K562 (cell line): ENCODE data around the gene AP2S1. TPM values are rescaled to one million over a fixed set of nuclear protein-coding genes. Genes with fewer than 3 reads are reported as not detected.

Experiments
- CBX2 ChIP-seq: fragments of 200-600 bp; sonication (generic); IDR thresholded peaks from one replicate; pipeline ENCODE4 v1.6.1; 2012; ENCODE audit warnings: mild to moderate bottlenecking, low read length, inconsistent platforms; ENCODE audit not compliant: insufficient read depth, poor library complexity, severe bottlenecking
- HBP1 ChIP-seq: fragments of 450-650 bp; formaldehyde crosslinking; IDR thresholded peaks from 2 replicates; pipeline ENCODE4 v1.4.0; 2022; ENCODE audit warnings: missing genetic modification characterization
- MLLT1 ChIP-seq, 2 experiments: fragments of 450-650 bp; IDR thresholded peaks; 2 replicates each; pipeline ENCODE4 v1.6.1; 2016
- NFIC ChIP-seq: fragments of 450-650 bp; IDR thresholded peaks from 2 replicates; pipeline ENCODE4 v1.6.1; 2017; ENCODE audit warnings: mild to moderate bottlenecking, inconsistent platforms
- NRF1 ChIP-seq, 2 experiments: fragments of 450-650 bp; IDR thresholded peaks in 1 of 2; conservative IDR thresholded peaks in 1 of 2; 2 replicates each; pipeline ENCODE4 v1.6.1; 2014; ENCODE audit warnings: mild to moderate bottlenecking in 2 of 2
- PTBP1 ChIP-seq: fragments of 200-400 bp; formaldehyde crosslinking; IDR thresholded peaks from 2 replicates; pipeline ENCODE4 v1.6.1; 2017; ENCODE audit warnings: low read depth, low read length
- SIN3B ChIP-seq: fragments of 450-650 bp; IDR thresholded peaks from 2 replicates; pipeline ENCODE4 v1.6.1; 2017; ENCODE audit warnings: low read depth, mild to moderate bottlenecking, moderate library complexity
- SMAD3 ChIP-seq: fragments of 450-650 bp; formaldehyde crosslinking; conservative IDR thresholded peaks from 2 replicates; pipeline ENCODE4 v1.4.0; 2020; ENCODE audit warnings: mild to moderate bottlenecking
- THAP7 ChIP-seq: fragments of 250-450 bp; sonication (Bioruptor Pico); IDR thresholded peaks from 2 replicates; pipeline ENCODE4 v1.5.0; 2021
- TRIM25 ChIP-seq: fragments of 450-650 bp; IDR thresholded peaks from 2 replicates; pipeline ENCODE4 v1.7.0; 2016; ENCODE audit warnings: borderline replicate concordance
- ZFX ChIP-seq: sonication (generic); formaldehyde crosslinking; IDR thresholded peaks from 2 replicates; pipeline ENCODE4 v1.8.0; 2022; ENCODE audit warnings: mild to moderate bottlenecking, missing genetic modification reagents, moderate library complexity
- ZNF318 ChIP-seq, 2 experiments: fragments of 450-650 bp; IDR thresholded peaks; 2 replicates each; pipeline ENCODE4 v1.6.1; 2016; ENCODE audit warnings: mild to moderate bottlenecking in 2 of 2, borderline replicate concordance in 1 of 2, low read depth in 1 of 2, moderate library complexity in 1 of 2
- polyA plus RNA-seq, 8 experiments: library from polyadenylated mRNA; depleted of rRNA in 4 of 8; stranded (reverse) in 5 of 8; unstranded in 3 of 8; fragments of >200 nt; fragmentation: Nextera tagmentation in 2 of 8; fragmentation: Illumina TruSeq in 1 of 8; extraction: Ambion mirVana in 2 of 8; extraction: Trizol in 1 of 8; gene quantifications; 2 replicates each; pipeline versions ENCODE4 v1.2.1 to v1.2.3, GENCODE V29; 2011 to 2014; ENCODE audit warnings: inconsistent platforms in 1 of 8, missing spikeins in 1 of 8
- total RNA-seq, 7 experiments: library from RNA; depleted of rRNA in 6 of 7; stranded (reverse); fragments of >200 nt in 6 of 7; fragmentation: Illumina TruSeq in 2 of 7; extraction: Trizol in 2 of 7; gene quantifications; 2 replicates each; pipeline versions ENCODE4 v1.2.1 to v1.2.3, GENCODE V29; 2011 to 2021; ENCODE audit warnings: low replicate concordance in 1 of 7

Gene AP2S1
- total and polyA plus RNA-seq, 9 of the 15 experiments (the other 6 are each of a cell fraction or from before 2014, with no cell fraction given): 32.4 to 294 (median 136) TPM

GRCh38 chr19:46862974-46863632 lies 12.5 kb upstream of the AP2S1 start (continued):
- TF ChIP-seq CBX2: no peak
- no peak for TF ChIP-seq NFIC
- TF ChIP-seq MLLT1 (IDR thresholded peaks at IDR 0.05): peak in 1 of 2 experiments; percentile 43; a peak in 1 of 4 replicates
- no peak for TF ChIP-seq THAP7 (CRISPR knock-in tag)
- peak in 1 of 2 experiments; percentile 21; a peak in 1 of 4 replicates for TF ChIP-seq ZNF318 (IDR thresholded peaks at IDR 0.05; ENCODE audit: borderline replicate concordance in 1 of 2, low read depth in 1 of 2)
- no peak for TF ChIP-seq SMAD3
- peak; percentile 44; the same call in 1 of the 2 replicates for TF ChIP-seq ZFX (CRISPR knock-in tag)
- no peak for TF ChIP-seq SIN3B
- no peak for TF ChIP-seq HBP1 (CRISPR knock-in tag)
- TF ChIP-seq TRIM25: no peak
- peak in 1 of 2 experiments; percentile 32; a peak in 2 of 4 replicates for TF ChIP-seq NRF1 (conservative IDR thresholded peaks at IDR 0.05 in 1 of 2, IDR thresholded peaks at IDR 0.05 in 1 of 2)
- no peak for TF ChIP-seq PTBP1
